Neural cell (in vitro differentiated cells): Measurements from ENCODE around the gene C16orf96. TPM values are rescaled to one million over a fixed set of nuclear protein-coding genes. Genes with fewer than 3 reads are reported as not detected.
A peak's percentile ranks its signal among the peaks of the same experiment; 100 is the strongest.

ENCODE experiments used
- H2AFZ ChIP-seq: fragments of 200-600, 300-800 bp; sonication (generic), shearing (Covaris generic); 2 replicates; pipeline ENCODE4 v1.6.0; 2014; ENCODE audit warnings: low read depth, mild to moderate bottlenecking, antibody characterized with exemption, low read length, moderate library complexity
- H3F3A ChIP-seq: fragments of 200-600 bp; shearing (Covaris generic); 2 replicates; pipeline ENCODE4 v1.6.1; 2016; ENCODE audit warnings: mild to moderate bottlenecking, moderate library complexity, mixed read lengths, antibody characterized with exemption, low read length; ENCODE audit not compliant: insufficient read depth, poor library complexity, severe bottlenecking
- H3K27ac ChIP-seq: fragments of 200-600, 300-800 bp; sonication (generic), shearing (Covaris generic); 2 replicates; pipeline ENCODE4 v1.5.1; 2014; ENCODE audit warnings: mild to moderate bottlenecking, low read length, moderate library complexity
- H3K27me3 ChIP-seq: fragments of 300-800, 200-600 bp; sonication (generic), shearing (Covaris generic); 2 replicates; pipeline ENCODE4 v1.6.0; 2014; ENCODE audit warnings: mild to moderate bottlenecking, low read depth, low read length, moderate library complexity; ENCODE audit not compliant: insufficient read depth
- H3K36me3 ChIP-seq: fragments of 300-800, 200-600 bp; sonication (generic), shearing (Covaris generic); 2 replicates; pipeline ENCODE4 v1.5.1; 2014; ENCODE audit warnings: mild to moderate bottlenecking, antibody characterized with exemption, low read length, moderate library complexity; ENCODE audit not compliant: insufficient read depth
- H3K4me2 ChIP-seq: fragments of 300-800, 200-600 bp; sonication (generic), shearing (Covaris generic); 2 replicates; pipeline ENCODE4 v1.6.0; 2014; ENCODE audit warnings: mild to moderate bottlenecking, low read length
- H3K4me3 ChIP-seq: fragments of 300-800, 200-600 bp; sonication (generic), shearing (Covaris generic); 2 replicates; pipeline ENCODE4 v1.5.1; 2014; ENCODE audit warnings: mild to moderate bottlenecking, low read length, moderate library complexity
- H3K79me2 ChIP-seq: fragments of 200-600 bp; shearing (Covaris generic); replicated peaks from 2 replicates; pipeline ENCODE4 v1.6.0; 2014; ENCODE audit warnings: mild to moderate bottlenecking, low read length, moderate library complexity; ENCODE audit not compliant: insufficient read depth
- H3K9ac ChIP-seq: fragments of 300-800, 200-600 bp; sonication (generic), shearing (Covaris generic); 2 replicates; pipeline ENCODE4 v1.6.1; 2016; ENCODE audit warnings: mild to moderate bottlenecking, low read length, mixed read lengths
- H3K9me2 ChIP-seq: fragments of 200-600 bp; shearing (Covaris generic); 2 replicates; pipeline ENCODE4 v1.6.1; 2016; ENCODE audit warnings: mild to moderate bottlenecking, low read length, mixed read lengths; ENCODE audit not compliant: insufficient read depth
- H3K9me3 ChIP-seq: fragments of 200-600, 300-800 bp; sonication (generic), shearing (Covaris generic); 2 replicates; pipeline ENCODE4 v1.6.1; 2016; ENCODE audit warnings: mild to moderate bottlenecking, mixed run types, low read length, moderate library complexity, mixed read lengths
- H4K20me1 ChIP-seq: fragments of 200-600 bp; shearing (Covaris generic); 2 replicates; pipeline ENCODE4 v1.6.1; 2016; ENCODE audit warnings: mild to moderate bottlenecking, mixed run types; ENCODE audit not compliant: insufficient read depth
- EP300 ChIP-seq: fragments of 450-650 bp; conservative IDR thresholded peaks from 2 replicates; pipeline ENCODE4 v1.6.1; 2014; ENCODE audit warnings: antibody characterized with exemption, mild to moderate bottlenecking, moderate library complexity; ENCODE audit not compliant: poor library complexity, severe bottlenecking
- EZH2 ChIP-seq: fragments of 200-600, 300-800 bp; shearing (Covaris generic), sonication (generic); IDR thresholded peaks from 2 replicates; pipeline ENCODE4 v1.6.1; 2014; ENCODE audit warnings: antibody characterized with exemption, low read length, borderline replicate concordance, mild to moderate bottlenecking; ENCODE audit not compliant: insufficient read depth, poor library complexity, severe bottlenecking
- MXI1 ChIP-seq: fragments of 450-650 bp; conservative IDR thresholded peaks from 2 replicates; pipeline ENCODE4 v1.6.1; 2014; ENCODE audit warnings: antibody characterized with exemption, mild to moderate bottlenecking; ENCODE audit not compliant: poor library complexity, severe bottlenecking
- POLR2AphosphoS5 ChIP-seq: IDR thresholded peaks from 2 replicates; pipeline ENCODE4 v1.6.1; 2012
- RAD21 ChIP-seq: fragments of 450-650 bp; conservative IDR thresholded peaks from 2 replicates; pipeline ENCODE4 v1.6.1; 2014; ENCODE audit warnings: antibody characterized with exemption, mild to moderate bottlenecking, moderate library complexity
- SMC3 ChIP-seq: fragments of 450-650 bp; conservative IDR thresholded peaks from 2 replicates; pipeline ENCODE4 v1.6.1; 2014; ENCODE audit warnings: antibody characterized with exemption, mild to moderate bottlenecking, moderate library complexity; ENCODE audit not compliant: poor library complexity
- TAF1 ChIP-seq: IDR thresholded peaks from 2 replicates; pipeline ENCODE4 v1.6.1; 2012; ENCODE audit warnings: low read depth
- polyA plus RNA-seq: library from polyadenylated mRNA; depleted of rRNA; stranded (reverse); fragments of >200 nt; gene quantifications from 2 replicates; pipeline ENCODE4 v1.2.3, GENCODE V29; 2014
- TF ChIP-seq, protein P1 (sequence below): IDR thresholded peaks from 2 replicates; pipeline ENCODE4 v1.6.1; 2012; ENCODE audit warnings: borderline replicate concordance
- TF ChIP-seq, protein P2 (sequence below): fragments of 450-650 bp; IDR thresholded peaks from 2 replicates; pipeline ENCODE4 v1.5.1; 2014; ENCODE audit warnings: antibody characterized with exemption, mild to moderate bottlenecking, moderate library complexity; ENCODE audit not compliant: poor library complexity, severe bottlenecking

Gene C16orf96
- polyA plus RNA-seq, 1 donor from 2014 or later = 0.21 TPM

DNA sequence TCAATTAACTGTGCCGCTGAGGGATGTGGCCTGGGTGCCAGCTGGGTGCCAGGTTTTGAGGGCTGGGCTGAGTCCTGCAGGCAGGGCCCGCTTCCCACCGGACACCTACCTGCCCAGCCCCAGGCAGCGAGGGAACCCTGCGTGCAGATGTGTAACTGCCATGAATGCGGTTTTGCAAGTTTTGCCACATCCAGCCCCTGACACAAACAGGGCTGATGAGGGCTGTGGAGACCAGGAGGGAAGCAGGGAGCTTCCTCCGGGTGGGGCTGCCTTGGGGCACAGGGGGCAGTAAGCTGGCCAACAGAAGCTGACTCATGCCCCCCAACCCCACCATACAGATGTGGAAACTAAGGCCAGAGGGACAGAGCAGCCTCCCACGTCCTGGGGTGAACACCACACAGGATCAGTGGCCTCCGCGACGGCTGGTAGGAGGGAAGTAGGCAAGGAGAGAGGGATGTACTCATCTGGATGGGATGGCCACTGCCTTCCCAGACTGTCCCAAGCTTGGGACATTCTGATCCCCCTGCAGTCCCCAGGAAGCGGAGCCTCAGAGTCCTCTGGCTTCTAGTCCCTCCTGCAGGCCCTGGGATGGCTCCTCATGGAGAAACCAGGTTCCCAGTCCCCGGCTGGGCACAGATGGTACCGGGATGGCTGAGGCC, 57.0 kb downstream of the C16orf96 start:
- peaks cover 13% of the 10 kb centered on the region for H3K79me2 ChIP-seq
- H3F3A ChIP-seq = no peaks in the 10 kb centered on the region
- H3K27me3 ChIP-seq = no peaks in the 10 kb centered on the region
- no peaks in the 10 kb centered on the region for H3K9me3 ChIP-seq
- peak overlapping the region; percentile 91 for H3K4me2 ChIP-seq
- H2AFZ ChIP-seq = no peak overlapping the region
- peak overlapping the region; percentile 91 for H3K9ac ChIP-seq
- no peaks in the 10 kb centered on the region for H3K36me3 ChIP-seq
- peaks cover 6% of the 10 kb centered on the region for H4K20me1 ChIP-seq
- peak overlapping the region; percentile 47 for H3K27ac ChIP-seq
- H3K4me3 ChIP-seq = peak overlapping the region; percentile 90
- no peaks in the 10 kb centered on the region for H3K9me2 ChIP-seq
- TF ChIP-seq, protein P1, sequence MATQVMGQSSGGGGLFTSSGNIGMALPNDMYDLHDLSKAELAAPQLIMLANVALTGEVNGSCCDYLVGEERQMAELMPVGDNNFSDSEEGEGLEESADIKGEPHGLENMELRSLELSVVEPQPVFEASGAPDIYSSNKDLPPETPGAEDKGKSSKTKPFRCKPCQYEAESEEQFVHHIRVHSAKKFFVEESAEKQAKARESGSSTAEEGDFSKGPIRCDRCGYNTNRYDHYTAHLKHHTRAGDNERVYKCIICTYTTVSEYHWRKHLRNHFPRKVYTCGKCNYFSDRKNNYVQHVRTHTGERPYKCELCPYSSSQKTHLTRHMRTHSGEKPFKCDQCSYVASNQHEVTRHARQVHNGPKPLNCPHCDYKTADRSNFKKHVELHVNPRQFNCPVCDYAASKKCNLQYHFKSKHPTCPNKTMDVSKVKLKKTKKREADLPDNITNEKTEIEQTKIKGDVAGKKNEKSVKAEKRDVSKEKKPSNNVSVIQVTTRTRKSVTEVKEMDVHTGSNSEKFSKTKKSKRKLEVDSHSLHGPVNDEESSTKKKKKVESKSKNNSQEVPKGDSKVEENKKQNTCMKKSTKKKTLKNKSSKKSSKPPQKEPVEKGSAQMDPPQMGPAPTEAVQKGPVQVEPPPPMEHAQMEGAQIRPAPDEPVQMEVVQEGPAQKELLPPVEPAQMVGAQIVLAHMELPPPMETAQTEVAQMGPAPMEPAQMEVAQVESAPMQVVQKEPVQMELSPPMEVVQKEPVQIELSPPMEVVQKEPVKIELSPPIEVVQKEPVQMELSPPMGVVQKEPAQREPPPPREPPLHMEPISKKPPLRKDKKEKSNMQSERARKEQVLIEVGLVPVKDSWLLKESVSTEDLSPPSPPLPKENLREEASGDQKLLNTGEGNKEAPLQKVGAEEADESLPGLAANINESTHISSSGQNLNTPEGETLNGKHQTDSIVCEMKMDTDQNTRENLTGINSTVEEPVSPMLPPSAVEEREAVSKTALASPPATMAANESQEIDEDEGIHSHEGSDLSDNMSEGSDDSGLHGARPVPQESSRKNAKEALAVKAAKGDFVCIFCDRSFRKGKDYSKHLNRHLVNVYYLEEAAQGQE = no peak
- TF ChIP-seq POLR2AphosphoS5 = no peak
- no peak for TF ChIP-seq SMC3
- TF ChIP-seq TAF1 = no peak
- TF ChIP-seq EZH2 = no peak
- TF ChIP-seq MXI1 = no peak
- no peak for TF ChIP-seq EP300
- TF ChIP-seq, protein P2, sequence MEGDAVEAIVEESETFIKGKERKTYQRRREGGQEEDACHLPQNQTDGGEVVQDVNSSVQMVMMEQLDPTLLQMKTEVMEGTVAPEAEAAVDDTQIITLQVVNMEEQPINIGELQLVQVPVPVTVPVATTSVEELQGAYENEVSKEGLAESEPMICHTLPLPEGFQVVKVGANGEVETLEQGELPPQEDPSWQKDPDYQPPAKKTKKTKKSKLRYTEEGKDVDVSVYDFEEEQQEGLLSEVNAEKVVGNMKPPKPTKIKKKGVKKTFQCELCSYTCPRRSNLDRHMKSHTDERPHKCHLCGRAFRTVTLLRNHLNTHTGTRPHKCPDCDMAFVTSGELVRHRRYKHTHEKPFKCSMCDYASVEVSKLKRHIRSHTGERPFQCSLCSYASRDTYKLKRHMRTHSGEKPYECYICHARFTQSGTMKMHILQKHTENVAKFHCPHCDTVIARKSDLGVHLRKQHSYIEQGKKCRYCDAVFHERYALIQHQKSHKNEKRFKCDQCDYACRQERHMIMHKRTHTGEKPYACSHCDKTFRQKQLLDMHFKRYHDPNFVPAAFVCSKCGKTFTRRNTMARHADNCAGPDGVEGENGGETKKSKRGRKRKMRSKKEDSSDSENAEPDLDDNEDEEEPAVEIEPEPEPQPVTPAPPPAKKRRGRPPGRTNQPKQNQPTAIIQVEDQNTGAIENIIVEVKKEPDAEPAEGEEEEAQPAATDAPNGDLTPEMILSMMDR = no peak
- TF ChIP-seq RAD21 = no peak

DNA sequence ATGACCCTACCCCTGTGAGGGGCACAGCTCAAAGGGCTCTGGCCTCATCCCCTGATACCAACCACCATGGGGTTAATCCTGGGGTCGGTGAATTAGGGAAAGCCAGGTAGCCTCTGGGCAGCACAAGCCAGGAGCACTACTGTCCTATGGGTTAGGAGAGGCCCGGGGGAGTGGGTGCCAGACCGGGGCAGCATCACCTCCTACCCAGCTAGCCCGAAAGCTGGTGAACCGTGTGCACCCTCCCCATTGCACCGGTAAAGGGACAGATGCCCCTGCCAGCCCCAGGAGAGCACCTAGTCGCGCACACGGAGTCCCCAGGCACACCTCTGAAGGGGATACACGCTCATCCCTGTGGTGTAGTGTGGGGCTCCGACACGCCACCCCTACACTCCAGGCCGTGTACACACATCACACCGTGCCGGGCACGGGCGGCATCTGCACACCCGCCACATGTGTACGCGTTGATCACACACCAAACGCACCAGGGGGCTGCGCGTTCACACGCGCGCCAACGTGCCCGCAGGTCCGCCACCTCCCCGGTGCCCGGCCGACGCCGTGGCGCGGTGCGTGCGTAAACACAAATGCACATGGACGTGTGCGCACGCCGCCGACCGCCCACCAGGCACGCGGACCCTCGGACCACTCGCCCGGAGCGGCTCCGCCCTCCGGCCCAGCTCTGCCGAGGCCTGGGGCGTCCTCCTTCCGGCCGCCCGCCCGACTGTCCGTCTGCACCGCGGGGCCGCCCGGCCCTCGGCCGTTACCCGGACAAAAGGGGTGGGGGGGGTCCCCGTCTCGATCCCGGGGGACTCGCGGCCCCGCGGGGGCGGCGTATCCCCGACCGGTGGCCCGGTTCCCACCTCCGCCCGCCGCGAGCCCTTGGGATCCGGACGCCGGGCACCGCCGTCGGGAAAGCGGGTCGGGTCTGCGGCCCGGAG, 57.8 kb downstream of the C16orf96 start:
- Histone ChIP-seq H3K36me3 (no peaks in the 10 kb centered on the region), H3K79me2 (peaks cover 13% of the 10 kb centered on the region), H3K9ac (peak overlapping the region; percentile 91), H3K9me2 (no peaks in the 10 kb centered on the region), H2AFZ (no peak overlapping the region), H3K9me3 (no peaks in the 10 kb centered on the region), H3K27me3 (no peaks in the 10 kb centered on the region), H4K20me1 (peaks cover 6% of the 10 kb centered on the region), H3F3A (no peaks in the 10 kb centered on the region), H3K27ac (peak overlapping the region; percentile 93), H3K4me3 (peak overlapping the region; percentile 90), H3K4me2 (peak overlapping the region; percentile 91)
- peak; percentile 93 for TF ChIP-seq MXI1
- peak; percentile 47 for TF ChIP-seq POLR2AphosphoS5
- no peak for TF ChIP-seq EZH2
